ENCODE data around the gene BBC3. TPM values are rescaled to one million over a fixed set of nuclear protein-coding genes. Genes with fewer than 3 reads are reported as not detected.

The BBC3 gene
- total and polyA plus RNA-seq, 7 experiments from 2014 or later = 8.5 to 42.0 (median 16.3) TPM

DNA sequence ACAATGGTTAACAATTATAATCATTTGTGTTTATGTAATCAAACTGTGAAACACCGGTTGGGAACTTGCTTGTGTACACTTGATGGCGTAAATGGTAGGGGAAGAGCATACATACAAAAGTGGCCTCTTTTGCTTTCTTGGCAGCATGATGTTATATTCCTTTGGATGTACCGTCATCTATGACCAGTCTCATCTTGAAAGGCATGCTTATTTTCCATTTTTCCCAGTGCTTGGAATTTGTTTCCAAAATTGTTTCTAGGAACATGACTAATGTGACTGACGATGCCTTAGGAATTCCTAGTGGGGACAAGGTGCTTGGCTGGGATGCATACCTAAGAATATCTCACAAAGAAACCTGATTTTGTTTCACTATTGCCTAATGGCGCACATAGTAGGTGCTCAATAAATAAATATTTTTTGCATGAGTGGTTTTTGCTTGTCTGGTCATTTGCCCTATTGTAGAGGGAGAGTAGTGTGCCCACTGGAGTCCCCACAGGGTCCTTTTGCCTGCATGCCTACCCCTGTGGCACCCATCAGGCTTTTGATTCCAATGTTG lies 54.9 kb downstream of the BBC3 start:
- POLR2A ChIA-PET = interaction anchor here (0.9 to 16.1 kb wide), 7 partner anchors 11 to 63 kb away, joined by 4 to 386 read pairs (median 10); partner anchors contain the start of gene ZC3H4
- Histone ChIP-seq H3K9me3 (ENCODE audit: control insufficient read depth in 2 of 3, low read length in 3 of 3) (no peaks in the 10 kb centered on the region), H3K4me3 (ENCODE audit: low read length) (peak overlapping the region; percentile 28), H3K36me3 (ENCODE audit: control insufficient read depth in 2 of 3, insufficient read depth in 3 of 3, low read length in 3 of 3) (peaks cover 0 to 17% (median 0%) of the 10 kb centered on the region in 3 experiments), H3K27ac (ENCODE audit: low read depth, low read length) (peak overlapping the region; percentile 58), H3K27me3 (ENCODE audit: control insufficient read depth in 2 of 2, insufficient read depth in 2 of 2, low read length in 2 of 2) (no peaks in the 10 kb centered on the region), H3K4me1 (ENCODE audit: control insufficient read depth in 2 of 2, insufficient read depth in 2 of 2, low read length in 2 of 2) (peaks cover 40 to 55% of the 10 kb centered on the region in 2 donors)
- Mint-ChIP-seq H3K27ac (peak overlapping the region; percentile 87 to 98 (median 96)), H3K9me3 (no peaks in the 10 kb centered on the region), H3K27me3 (no peaks in the 10 kb centered on the region), H3K4me1 (peaks cover 40 to 85% (median 76%) of the 10 kb centered on the region in 7 donors), H3K4me3 (peak overlapping the region; percentile 73 to 89 (median 81)), H3K36me3 (peaks cover 5 to 46% (median 36%) of the 10 kb centered on the region in 5 donors)
- ATAC-seq (no peak), DNase-seq (no peak)
- CTCF ChIA-PET = interaction anchor here (0.6 to 3.0 kb wide), 9 partner anchors 9 to 212 kb away, joined by 3 to 30 read pairs (median 10); no protein-coding TSS in a partner anchor
- intact Hi-C loops (cut with micrococcal nuclease) = loop anchor here (1.0 kb wide), 4 partner anchors 10 to 18 kb away; no protein-coding TSS in a partner anchor

DNA sequence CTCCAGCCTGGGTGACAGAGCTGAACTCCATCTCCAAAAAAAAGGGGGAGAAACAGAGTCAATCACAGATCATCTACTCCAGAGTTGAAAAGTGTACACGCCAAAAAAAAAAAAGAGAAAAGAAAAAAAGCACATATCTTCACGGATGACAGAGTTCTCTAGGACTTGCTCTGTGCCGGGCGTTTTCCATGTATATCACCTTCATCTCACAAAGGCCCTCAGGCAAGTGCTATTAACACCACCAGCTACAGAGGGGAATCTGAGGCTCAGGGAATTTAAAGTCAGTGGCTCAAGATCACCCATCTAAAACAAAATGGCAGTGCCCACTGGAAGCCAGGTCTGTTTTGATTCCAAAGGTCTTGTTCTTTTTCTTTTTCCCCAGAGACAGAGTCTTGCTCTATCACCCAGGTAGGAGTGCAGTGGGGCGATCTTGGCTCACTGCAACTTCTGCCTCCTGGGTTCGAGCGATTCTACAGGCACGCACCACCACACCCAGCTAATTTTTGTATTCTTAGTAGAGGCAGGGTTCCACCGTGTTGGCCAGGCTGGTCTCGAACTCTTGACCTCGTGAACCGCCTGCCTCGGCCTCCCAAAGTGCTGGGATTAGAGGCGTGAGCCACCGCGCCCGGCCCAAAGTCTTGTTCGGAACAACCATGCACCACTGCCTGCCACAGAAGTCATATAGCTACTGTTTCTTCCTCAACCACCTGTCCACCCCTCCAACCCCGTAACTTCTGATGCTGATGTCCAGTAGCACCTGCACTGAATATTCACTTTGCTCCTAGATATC lies 58.1 kb downstream of the BBC3 start:
- Mint-ChIP-seq H3K27ac (peak overlapping the region in 5 of 9 donors; percentile 53 to 93 (median 74)), H3K36me3 (peaks cover 5 to 58% (median 34%) of the 10 kb centered on the region in 5 donors), H3K4me3 (no peak overlapping the region), H3K27me3 (no peaks in the 10 kb centered on the region), H3K9me3 (no peaks in the 10 kb centered on the region), H3K4me1 (peaks cover 32 to 82% (median 66%) of the 10 kb centered on the region in 7 donors)
- H3K36me3 ChIP-seq (ENCODE audit: control insufficient read depth in 2 of 3, insufficient read depth in 3 of 3, low read length in 3 of 3) = peaks cover 0 to 32% (median 0%) of the 10 kb centered on the region in 3 experiments
- ChIA-PET CTCF (interaction anchor here (1.0 kb wide), 1 partner anchor 75 kb away, joined by 5 read pairs; no protein-coding TSS in a partner anchor), POLR2A (interaction anchor here (0.5 to 19.8 kb wide), 5 partner anchors 10 to 53 kb away, joined by 3 to 386 read pairs (median 5); no protein-coding TSS in a partner anchor)
- no peaks in the 10 kb centered on the region for H3K9me3 ChIP-seq (ENCODE audit: control insufficient read depth in 2 of 3, low read length in 3 of 3)
- H3K4me1 ChIP-seq (ENCODE audit: control insufficient read depth in 2 of 2, insufficient read depth in 2 of 2, low read length in 2 of 2) = peaks cover 24 to 27% of the 10 kb centered on the region in 2 donors
- H3K27ac ChIP-seq (ENCODE audit: low read depth, low read length) = no peak overlapping the region
- ATAC-seq = no peak
- no peaks in the 10 kb centered on the region for H3K27me3 ChIP-seq (ENCODE audit: control insufficient read depth in 2 of 2, insufficient read depth in 2 of 2, low read length in 2 of 2)
- intact Hi-C loops (cut with micrococcal nuclease) = no loop called here
- no peak overlapping the region for H3K4me3 ChIP-seq (ENCODE audit: low read length)
- no peak for DNase-seq

Small RNA genes within 50 kb of the gene (microRNA-seq; reads per million reads assigned to microRNA genes)
- gene MIR3190 (ENCODE audit: borderline microRNAs expressed) = not detected
- not detected for gene MIR3191 (ENCODE audit: borderline microRNAs expressed)

Other genes with a start within 250 kb of the BBC3 start
- gene NPAS1, start 211.4 kb downstream of the BBC3 start, total RNA-seq = 1 to 10 TPM in 1 of 5 experiments, under 1 TPM in 2, not detected in 2; 0.27 to 1.2 (median 0.61) TPM
- gene NPAS1, start 211.4 kb downstream of the BBC3 start, polyA plus RNA-seq = under 1 TPM; 0.48 to 0.58 TPM
- gene TMEM160, start 182.6 kb downstream of the BBC3 start, total RNA-seq = 10 to 100 TPM; 23.1 to 46.3 (median 26.0) TPM
- gene TMEM160, start 182.6 kb downstream of the BBC3 start, polyA plus RNA-seq = 100 to 1,000 TPM; 131 TPM
- gene ZC3H4, start 117.4 kb downstream of the BBC3 start, total RNA-seq = 100 to 1,000 TPM in 1 of 5 experiments, 10 to 100 TPM in 4; 53.6 to 123 (median 73.0) TPM
- 1 to 10 TPM; 2.0 to 2.3 TPM for gene ZC3H4, start 117.4 kb downstream of the BBC3 start, polyA plus RNA-seq
- gene SAE1, start 100.4 kb downstream of the BBC3 start, total RNA-seq = 100 to 1,000 TPM in 1 of 5 experiments, 10 to 100 TPM in 4; 34.3 to 115 (median 46.4) TPM
- 100 to 1,000 TPM; 145 to 181 TPM for gene SAE1, start 100.4 kb downstream of the BBC3 start, polyA plus RNA-seq
- 10 to 100 TPM; 41.9 to 80.0 (median 51.4) TPM for gene CCDC9, start 25.3 kb upstream of the BBC3 start, total RNA-seq
- 10 to 100 TPM in 1 of 2 donors, 1 to 10 TPM in 1; 8.5 to 13.0 TPM for gene CCDC9, start 25.3 kb upstream of the BBC3 start, polyA plus RNA-seq
- 10 to 100 TPM; 11.6 to 21.7 (median 16.7) TPM for gene INAFM1, start 43.7 kb upstream of the BBC3 start, total RNA-seq
- gene INAFM1, start 43.7 kb upstream of the BBC3 start, polyA plus RNA-seq = 1 to 10 TPM; 2.3 to 3.0 TPM
- 100 to 1,000 TPM in 1 of 5 experiments, 10 to 100 TPM in 1, 1 to 10 TPM in 3; 3.7 to 205 (median 7.0) TPM for gene C5AR1, start 78.7 kb upstream of the BBC3 start, total RNA-seq
- gene C5AR1, start 78.7 kb upstream of the BBC3 start, polyA plus RNA-seq = under 1 TPM in 1 of 2 donors, not detected in 1; 0.14 TPM
- gene C5AR2, start 101.0 kb upstream of the BBC3 start, total RNA-seq = 10 to 100 TPM in 1 of 5 experiments, 1 to 10 TPM in 1, under 1 TPM in 3; 0.14 to 16.8 (median 0.34) TPM
- gene C5AR2, start 101.0 kb upstream of the BBC3 start, polyA plus RNA-seq = not detected
- gene DHX34, start 118.1 kb upstream of the BBC3 start, total RNA-seq = 10 to 100 TPM; 15.6 to 31.6 (median 29.5) TPM
- 10 to 100 TPM in 1 of 2 donors, 1 to 10 TPM in 1; 3.7 to 14.2 TPM for gene DHX34, start 118.1 kb upstream of the BBC3 start, polyA plus RNA-seq
- under 1 TPM in 1 of 5 experiments, not detected in 4; 0.17 TPM for gene MEIS3, start 188.3 kb upstream of the BBC3 start, total RNA-seq
- gene MEIS3, start 188.3 kb upstream of the BBC3 start, polyA plus RNA-seq = not detected
- under 1 TPM in 3 of 5 experiments, not detected in 2; 0.05 to 0.19 (median 0.19) TPM for gene SLC8A2, start 240.7 kb upstream of the BBC3 start, total RNA-seq
- gene SLC8A2, start 240.7 kb upstream of the BBC3 start, polyA plus RNA-seq = not detected

All from naive thymus-derived CD4-positive, alpha-beta T cell (primary cell).